ENCODE measurements around the gene GAS5. TPM values are rescaled to one million over a fixed set of nuclear protein-coding genes. Genes with fewer than 3 reads are reported as not detected.
A peak's percentile ranks its signal among the peaks of the same experiment; 100 is the strongest.

Gene GAS5
- total and polyA plus RNA-seq, 2 of the 8 experiments (the other 6 are each of a cell fraction or from before 2014, with no cell fraction given) = 799 to 1,238 TPM

- TF ChIP-seq ATF2 (IDR thresholded peaks at IDR 0.05; ENCODE audit: low read length) = peak; percentile 86; the same call in 1 of the 2 replicates
- no peak for TF ChIP-seq KDM5A (IDR thresholded peaks at IDR 0.05; ENCODE audit: low read length)
Observed at GRCh38 chr1:173861731-173862145, 6.1 kb downstream of the GAS5 start (continued).
